CD14-positive monocyte (primary cell): ENCODE measurements around the gene P3H3. TPM values are rescaled to one million over a fixed set of nuclear protein-coding genes. Genes with fewer than 3 reads are reported as not detected.

ENCODE experiments used
- DNase-seq, 3 donors: peaks; one replicate each; pipeline ENCODE4 v3.0.0-alpha.2; 2011 to 2022
- H2AFZ ChIP-seq: 2 replicates; pipeline ENCODE4 v1.6.0; 2012; ENCODE audit warnings: mild to moderate bottlenecking, low read depth, low read length, inconsistent platforms; ENCODE audit not compliant: insufficient read depth, poor library complexity, severe bottlenecking
- H3K27ac ChIP-seq, 2 donors: 1 replicate in 1 of 2; 2 replicates in 1 of 2; pipeline ENCODE4 v1.5.1; 2012 to 2013; ENCODE audit warnings: low read length in 2 of 2, control low read depth in 1 of 2, inconsistent platforms in 1 of 2, low read depth in 1 of 2, mild to moderate bottlenecking in 1 of 2
- H3K27me3 ChIP-seq, 2 donors: one replicate each; pipeline versions ENCODE4 v1.6.0 to v1.6.1; 2011 to 2013; ENCODE audit warnings: low read length in 2 of 2; ENCODE audit not compliant: control insufficient read depth in 2 of 2, insufficient read depth in 2 of 2
- H3K36me3 ChIP-seq, 2 donors: replicated peaks in 1 of 2; 1 replicate in 1 of 2; 2 replicates in 1 of 2; pipeline versions ENCODE4 v1.5.1 to v1.6.1; 2012 to 2013; ENCODE audit warnings: low read length in 2 of 2, control low read depth in 1 of 2, inconsistent platforms in 1 of 2, mild to moderate bottlenecking in 1 of 2; ENCODE audit not compliant: insufficient read depth in 2 of 2, control insufficient read depth in 1 of 2
- H3K4me1 ChIP-seq, 2 donors: 1 replicate in 1 of 2; 2 replicates in 1 of 2; pipeline versions ENCODE4 v1.5.1 to v1.6.1; 2012 to 2013; ENCODE audit warnings: low read length in 2 of 2, control low read depth in 1 of 2, inconsistent platforms in 1 of 2, mild to moderate bottlenecking in 1 of 2, moderate library complexity in 1 of 2; ENCODE audit not compliant: insufficient read depth in 2 of 2, control insufficient read depth in 1 of 2
- H3K4me2 ChIP-seq: replicated peaks from 2 replicates; pipeline ENCODE3; 2012; ENCODE audit warnings: low read length, moderate library complexity, mild to moderate bottlenecking; ENCODE audit not compliant: poor library complexity, severe bottlenecking; ENCODE audit errors: extremely low read depth
- H3K4me3 ChIP-seq, 3 experiments: fragments of 200-600 bp in 1 of 3; sonication (generic) in 1 of 3; replicated peaks in 1 of 3; 1 replicate in 2 of 3; 2 replicates in 1 of 3; pipeline ENCODE4 v1.5.1; 2011 to 2013; ENCODE audit warnings: low read length in 3 of 3, mild to moderate bottlenecking in 3 of 3, control low read depth in 2 of 3, low read depth in 2 of 3, inconsistent platforms in 1 of 3, moderate library complexity in 1 of 3
- H3K79me2 ChIP-seq: 2 replicates; pipeline ENCODE4 v1.6.0; 2012; ENCODE audit warnings: mild to moderate bottlenecking, control low read depth, inconsistent platforms, low read length, moderate library complexity; ENCODE audit not compliant: insufficient read depth
- H3K9ac ChIP-seq: 2 replicates; pipeline ENCODE4 v1.6.0; 2017; ENCODE audit warnings: low read length, mild to moderate bottlenecking; ENCODE audit not compliant: insufficient read depth, poor library complexity, severe bottlenecking
- H3K9me3 ChIP-seq, 2 donors: replicated peaks in 1 of 2; 1 replicate in 1 of 2; 2 replicates in 1 of 2; pipeline versions ENCODE4 v1.5.1 to v1.6.1; 2012 to 2013; ENCODE audit warnings: low read length in 2 of 2, control low read depth in 1 of 2; ENCODE audit not compliant: control insufficient read depth in 1 of 2, insufficient read depth in 1 of 2
- H4K20me1 ChIP-seq: 2 replicates; pipeline ENCODE4 v1.6.0; 2012; ENCODE audit warnings: mild to moderate bottlenecking, low read length, control low read depth, moderate library complexity; ENCODE audit not compliant: insufficient read depth
- H3K27ac Mint-ChIP-seq, 7 donors: one replicate each; pipeline ENCODE4 v1.8.0; 2020; ENCODE audit warnings: mild to moderate bottlenecking in 7 of 7, mixed read lengths in 7 of 7, moderate library complexity in 6 of 7, inconsistent platforms in 2 of 7
- H3K27me3 Mint-ChIP-seq, 3 donors: one replicate each; pipeline ENCODE4 v1.8.0; 2021 to 2022; ENCODE audit warnings: low read depth in 3 of 3, mild to moderate bottlenecking in 3 of 3, mixed read lengths in 3 of 3, moderate library complexity in 3 of 3, inconsistent platforms in 1 of 3
- H3K36me3 Mint-ChIP-seq, 2 donors: one replicate each; pipeline ENCODE4 v1.8.0; 2020; ENCODE audit warnings: mixed read lengths in 2 of 2, inconsistent platforms in 1 of 2, mild to moderate bottlenecking in 1 of 2
- H3K4me1 Mint-ChIP-seq: one replicate; pipeline ENCODE4 v1.8.0; 2020; ENCODE audit warnings: mild to moderate bottlenecking, mixed read lengths
- H3K4me3 Mint-ChIP-seq, 2 donors: one replicate each; pipeline ENCODE4 v1.8.0; 2020; ENCODE audit warnings: mild to moderate bottlenecking in 2 of 2, mixed read lengths in 2 of 2, moderate library complexity in 1 of 2
- H3K9me3 Mint-ChIP-seq, 7 donors: one replicate each; pipeline ENCODE4 v1.8.0; 2020 to 2022; ENCODE audit warnings: mixed read lengths in 7 of 7, mild to moderate bottlenecking in 6 of 7, moderate library complexity in 6 of 7, inconsistent platforms in 2 of 7
- CTCF ChIP-seq: fragments of 200-600 bp; IDR thresholded peaks from one replicate; pipeline ENCODE4 v1.8.0; 2022; ENCODE audit warnings: antibody characterized with exemption, mild to moderate bottlenecking
- WGBS: methylation state at CpG from one replicate; pipeline ENCODE4 v1.1.5; 2013; ENCODE audit warnings: missing lambda C conversion rate; ENCODE audit not compliant: insufficient coverage; 5-methylcytosine and 5-hydroxymethylcytosine counted together
- intact Hi-C, 2 donors: fragments of 100-400 bp; cut with micrococcal nuclease; formaldehyde crosslinking; loops; one replicate each; pipeline versions ENCODE4 v1.15.0 to v1.15.1; 2023
- polyA plus RNA-seq, 3 donors: library from polyadenylated mRNA; depleted of rRNA in 1 of 3; unstranded in 2 of 3; stranded (reverse) in 1 of 3; fragments of 300-500 nt in 2 of 3; fragments of >200 nt in 1 of 3; fragmentation: Illumina TruSeq in 2 of 3; gene quantifications; 1 replicate in 2 of 3; 2 replicates in 1 of 3; pipeline ENCODE4 v1.2.3, GENCODE V29; 2012 to 2021

P3H3 gene
- polyA plus RNA-seq, 3 donors = 0.56 TPM; not detected in 2

- H3K4me1 Mint-ChIP-seq = peaks cover 55% of the 10 kb centered on the region
- no peaks in the 10 kb centered on the region for H3K79me2 ChIP-seq
- H3K4me1 ChIP-seq = peaks cover 54 to 68% of the 10 kb centered on the region in 2 donors
- peak overlapping the region in 1 of 7 donors; percentile 74 for H3K27ac Mint-ChIP-seq
- no peaks in the 10 kb centered on the region for H3K36me3 ChIP-seq
- H3K4me2 ChIP-seq = no peak overlapping the region
- H3K9me3 ChIP-seq = no peaks in the 10 kb centered on the region
- H3K4me3 Mint-ChIP-seq = no peak overlapping the region
- 74% methylated on average over 6 of the region's 10 CpGs for WGBS
- H3K27ac ChIP-seq = no peak overlapping the region
- intact Hi-C loops = no loop called here
- no peak for TF ChIP-seq CTCF
- H3K36me3 Mint-ChIP-seq = no peaks in the 10 kb centered on the region
- no peaks in the 10 kb centered on the region for H4K20me1 ChIP-seq
- H3K27me3 ChIP-seq = peaks cover 0 to 4% of the 10 kb centered on the region in 2 donors
- H3K27me3 Mint-ChIP-seq = peaks cover 8 to 10% (median 9%) of the 10 kb centered on the region in 3 donors
- H3K4me3 ChIP-seq = no peak overlapping the region
- no peak for DNase-seq
- no peak overlapping the region for H2AFZ ChIP-seq
- H3K9ac ChIP-seq = no peak overlapping the region
- no peaks in the 10 kb centered on the region for H3K9me3 Mint-ChIP-seq
Measured at GRCh38 chr12:6782850-6783566, 45.2 kb upstream of the P3H3 start.

- peak overlapping the region in 1 of 2 donors; percentile 69 for H3K27ac ChIP-seq
- H3K36me3 Mint-ChIP-seq = peaks cover 0 to 2% of the 10 kb centered on the region in 2 donors
- peaks cover 54% of the 10 kb centered on the region for H3K4me1 Mint-ChIP-seq
- intact Hi-C loops = no loop called here
- 93% methylated on average over 7 of the region's 9 CpGs for WGBS
- H3K27ac Mint-ChIP-seq = peak overlapping the region in 2 of 7 donors; percentile 14 to 85
- H3K9ac ChIP-seq = no peak overlapping the region
- no peaks in the 10 kb centered on the region for H3K9me3 ChIP-seq
- no peaks in the 10 kb centered on the region for H3K27me3 ChIP-seq
- H3K4me3 ChIP-seq = no peak overlapping the region
- H3K9me3 Mint-ChIP-seq = no peaks in the 10 kb centered on the region
- no peaks in the 10 kb centered on the region for H3K79me2 ChIP-seq
- H4K20me1 ChIP-seq = no peaks in the 10 kb centered on the region
- H3K4me1 ChIP-seq = peaks cover 52 to 67% of the 10 kb centered on the region in 2 donors
- TF ChIP-seq CTCF = no peak
- H2AFZ ChIP-seq = no peak overlapping the region
- no peak overlapping the region for H3K4me2 ChIP-seq
- H3K36me3 ChIP-seq = no peaks in the 10 kb centered on the region
- H3K4me3 Mint-ChIP-seq = no peak overlapping the region
- no peak for DNase-seq
- peaks cover under 1 to 2% (median 1%) of the 10 kb centered on the region in 3 donors for H3K27me3 Mint-ChIP-seq
Measured at GRCh38 chr12:6783828-6784227, 44.4 kb upstream of the P3H3 start.
